ENCODE data around the gene CCDC68. TPM values are rescaled to one million over a fixed set of nuclear protein-coding genes. Genes with fewer than 3 reads are reported as not detected.

Gene CCDC68
- total and polyA plus RNA-seq, 2 donors (not counting 3 experiments of a cell fraction or from before 2014, with no cell fraction given), result 0.72 to 1.0 TPM

DNA sequence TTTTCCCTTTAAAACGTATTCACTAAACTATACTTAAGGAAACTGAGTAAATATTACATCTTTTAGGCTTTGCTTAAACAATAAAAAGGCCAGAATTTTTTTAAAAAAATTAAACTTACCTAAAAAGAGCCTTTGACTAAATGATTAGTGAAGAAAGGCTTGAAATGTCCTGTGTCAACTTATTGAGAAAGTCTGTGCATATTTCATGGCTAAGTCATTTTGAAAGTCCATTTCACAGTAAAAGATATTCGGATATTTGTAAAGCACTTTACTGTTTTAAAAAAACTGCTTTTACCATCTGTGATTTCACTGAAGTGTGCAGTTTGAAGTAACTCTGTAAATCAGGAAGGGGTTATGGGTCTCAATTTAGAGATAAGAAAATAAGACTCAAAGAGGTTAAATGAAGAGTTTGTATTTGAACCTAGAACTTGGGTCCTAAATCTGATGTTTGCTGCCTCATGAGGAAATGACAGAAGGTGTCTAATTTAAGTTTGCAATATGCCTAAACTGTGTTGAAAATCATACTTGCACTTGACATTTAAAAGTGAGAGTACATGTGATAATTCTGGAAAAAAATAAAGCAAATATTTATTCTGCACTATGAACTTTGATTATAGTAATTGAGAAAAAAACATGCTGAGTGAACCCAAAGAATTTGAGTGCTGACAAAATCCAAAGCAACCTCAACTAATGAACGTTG lies 80.5 kb downstream of the CCDC68 start:
- no peak overlapping the region for H3K27ac ChIP-seq (ENCODE audit: insufficient read depth, low read depth, low read length)
- no peaks in the 10 kb centered on the region for H4K20me1 ChIP-seq (replicated peaks; ENCODE audit: control insufficient read depth, extremely low read depth, insufficient read depth, low read length)
- no peaks in the 10 kb centered on the region for H3K36me3 ChIP-seq (ENCODE audit: control insufficient read depth in 2 of 2, extremely low read depth in 1 of 2, insufficient read depth in 2 of 2, low read length in 2 of 2)
- H3K4me1 ChIP-seq (ENCODE audit: control insufficient read depth, extremely low read depth, insufficient read depth, low read length), result no peaks in the 10 kb centered on the region
- no peaks in the 10 kb centered on the region for H3K9me3 ChIP-seq (replicated peaks; ENCODE audit: control insufficient read depth, insufficient read depth, low read length)
- H3K9me1 ChIP-seq (replicated peaks; ENCODE audit: control insufficient read depth, extremely low read depth, insufficient read depth, low read length), result no peaks in the 10 kb centered on the region
- H3K4me2 ChIP-seq (ENCODE audit: insufficient read depth, low read length), result no peak overlapping the region
- dilution Hi-C loops (cut with MboI; ENCODE audit: extremely low pct_ligation_motif_present, low sequenced_read_pairs) (no loop called here), intact Hi-C loops (cut with micrococcal nuclease) (no loop called here)
- no peak overlapping the region for H3K9ac ChIP-seq (replicated peaks; ENCODE audit: extremely low read depth, insufficient read depth, low read length)
- DNase-seq (ENCODE audit: low read depth, low spot score) (no peak), FAIRE-seq (no peak)
- H3K79me2 ChIP-seq (ENCODE audit: control insufficient read depth, insufficient read depth, low read length), result no peaks in the 10 kb centered on the region
- no TSS peak for BruUV-seq (replicated peaks)
- TF ChIP-seq FOS (IDR thresholded peaks at IDR 0.05; ENCODE audit: borderline replicate concordance, insufficient read depth, low read length) (no peak), MYC (IDR thresholded peaks at IDR 0.05; ENCODE audit: low read depth, low read length) (no peak), POLR2AphosphoS5 (IDR thresholded peaks at IDR 0.05; ENCODE audit: insufficient read depth, low read depth, low read length) (no peak), JUN (IDR thresholded peaks at IDR 0.05; ENCODE audit: borderline replicate concordance, insufficient read depth, insufficient read length, low read depth) (no peak), GATA2 (IDR thresholded peaks at IDR 0.05; ENCODE audit: insufficient read depth, insufficient read length, low read depth, low read length) (no peak)
- TF ChIP-seq, protein P1, sequence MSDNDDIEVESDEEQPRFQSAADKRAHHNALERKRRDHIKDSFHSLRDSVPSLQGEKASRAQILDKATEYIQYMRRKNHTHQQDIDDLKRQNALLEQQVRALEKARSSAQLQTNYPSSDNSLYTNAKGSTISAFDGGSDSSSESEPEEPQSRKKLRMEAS (IDR thresholded peaks at IDR 0.05; ENCODE audit: insufficient read depth, insufficient read length), result no peak
- no peak overlapping the region for H3K4me3 ChIP-seq (replicated peaks in 1 of 3; ENCODE audit: insufficient read depth in 1 of 3, low read depth in 1 of 3, low read length in 3 of 3)
- POLR2A ChIA-PET, result no interaction called here
- peaks cover 5 to 12% of the 10 kb centered on the region in 2 experiments for H3K27me3 ChIP-seq (ENCODE audit: control insufficient read depth in 2 of 2, insufficient read depth in 2 of 2, low read length in 2 of 2)
- no peak overlapping the region for H2AFZ ChIP-seq (ENCODE audit: low read depth, low read length)
- CTCF ChIA-PET, result no interaction called here

GRCh38 chr18:54878159-54878622 lies 81.1 kb downstream of the CCDC68 start:
- no peak for FAIRE-seq
- dilution Hi-C loops (cut with MboI; ENCODE audit: extremely low pct_ligation_motif_present, low sequenced_read_pairs), result no loop called here
- H3K4me2 ChIP-seq (ENCODE audit: insufficient read depth, low read length), result no peak overlapping the region

More at GRCh38 chr18:54878159-54878622, 81.1 kb downstream of the CCDC68 start:
- no TSS peak for BruUV-seq (replicated peaks)
- H3K9ac ChIP-seq (replicated peaks; ENCODE audit: extremely low read depth, insufficient read depth, low read length), result no peak overlapping the region
- no peaks in the 10 kb centered on the region for H3K9me1 ChIP-seq (replicated peaks; ENCODE audit: control insufficient read depth, extremely low read depth, insufficient read depth, low read length)
- H3K27me3 ChIP-seq (ENCODE audit: control insufficient read depth in 2 of 2, insufficient read depth in 2 of 2, low read length in 2 of 2), result peaks cover 2 to 10% of the 10 kb centered on the region in 2 experiments
- H2AFZ ChIP-seq (ENCODE audit: low read depth, low read length), result no peak overlapping the region
- no peak overlapping the region for H3K27ac ChIP-seq (ENCODE audit: insufficient read depth, low read depth, low read length)
- H3K9me3 ChIP-seq (replicated peaks; ENCODE audit: control insufficient read depth, insufficient read depth, low read length), result no peaks in the 10 kb centered on the region
- no peak overlapping the region for H3K4me3 ChIP-seq (replicated peaks in 1 of 3; ENCODE audit: insufficient read depth in 1 of 3, low read depth in 1 of 3, low read length in 3 of 3)
- TF ChIP-seq, protein P1 (IDR thresholded peaks at IDR 0.05; ENCODE audit: insufficient read depth, insufficient read length), result no peak
- CTCF ChIA-PET, result no interaction called here
- intact Hi-C loops (cut with micrococcal nuclease), result no loop called here
- no peaks in the 10 kb centered on the region for H3K36me3 ChIP-seq (ENCODE audit: control insufficient read depth in 2 of 2, extremely low read depth in 1 of 2, insufficient read depth in 2 of 2, low read length in 2 of 2)
- H3K4me1 ChIP-seq (ENCODE audit: control insufficient read depth, extremely low read depth, insufficient read depth, low read length), result no peaks in the 10 kb centered on the region
- no peaks in the 10 kb centered on the region for H4K20me1 ChIP-seq (replicated peaks; ENCODE audit: control insufficient read depth, extremely low read depth, insufficient read depth, low read length)
- H3K79me2 ChIP-seq (ENCODE audit: control insufficient read depth, insufficient read depth, low read length), result no peaks in the 10 kb centered on the region
- DNase-seq (ENCODE audit: low read depth, low spot score), result no peak
- POLR2A ChIA-PET, result no interaction called here
